ENCODE results near the gene GRPEL1.

GRCh38 chr4:7109169-7109568 is 41.3 kb upstream of the GRPEL1 start:
- TF ChIP-seq CTCF (IDR thresholded peaks at IDR 0.05; ENCODE audit: low read depth, low read length, missing input control) (no peak), EGR1 (IDR thresholded peaks at IDR 0.05; ENCODE audit: low read depth in 2 of 2) (no peak), RAD21 (IDR thresholded peaks at IDR 0.05) (no peak), YY1 (IDR thresholded peaks at IDR 0.05) (no peak), TAF1 (conservative IDR thresholded peaks at IDR 0.05) (no peak), RXRA (IDR thresholded peaks at IDR 0.05) (no peak), JUND (IDR thresholded peaks at IDR 0.05) (no peak), MAX (IDR thresholded peaks at IDR 0.05) (no peak), REST (IDR thresholded peaks at IDR 0.05) (no peak), HNF4A (conservative IDR thresholded peaks at IDR 0.05) (no peak), SP1 (IDR thresholded peaks at IDR 0.05) (no peak), HNF4G (IDR thresholded peaks at IDR 0.05) (no peak), ZBTB33 (IDR thresholded peaks at IDR 0.05) (no peak), ATF3 (IDR thresholded peaks at IDR 0.05) (no peak)
